HCEC 1CT (cell line): Measurements from ENCODE around the gene DCANP1.

Source experiments
- DNase-seq: peaks from one replicate; pipeline ENCODE4 v3.0.0-alpha.2; 2017

The DCANP1 gene

DNA sequence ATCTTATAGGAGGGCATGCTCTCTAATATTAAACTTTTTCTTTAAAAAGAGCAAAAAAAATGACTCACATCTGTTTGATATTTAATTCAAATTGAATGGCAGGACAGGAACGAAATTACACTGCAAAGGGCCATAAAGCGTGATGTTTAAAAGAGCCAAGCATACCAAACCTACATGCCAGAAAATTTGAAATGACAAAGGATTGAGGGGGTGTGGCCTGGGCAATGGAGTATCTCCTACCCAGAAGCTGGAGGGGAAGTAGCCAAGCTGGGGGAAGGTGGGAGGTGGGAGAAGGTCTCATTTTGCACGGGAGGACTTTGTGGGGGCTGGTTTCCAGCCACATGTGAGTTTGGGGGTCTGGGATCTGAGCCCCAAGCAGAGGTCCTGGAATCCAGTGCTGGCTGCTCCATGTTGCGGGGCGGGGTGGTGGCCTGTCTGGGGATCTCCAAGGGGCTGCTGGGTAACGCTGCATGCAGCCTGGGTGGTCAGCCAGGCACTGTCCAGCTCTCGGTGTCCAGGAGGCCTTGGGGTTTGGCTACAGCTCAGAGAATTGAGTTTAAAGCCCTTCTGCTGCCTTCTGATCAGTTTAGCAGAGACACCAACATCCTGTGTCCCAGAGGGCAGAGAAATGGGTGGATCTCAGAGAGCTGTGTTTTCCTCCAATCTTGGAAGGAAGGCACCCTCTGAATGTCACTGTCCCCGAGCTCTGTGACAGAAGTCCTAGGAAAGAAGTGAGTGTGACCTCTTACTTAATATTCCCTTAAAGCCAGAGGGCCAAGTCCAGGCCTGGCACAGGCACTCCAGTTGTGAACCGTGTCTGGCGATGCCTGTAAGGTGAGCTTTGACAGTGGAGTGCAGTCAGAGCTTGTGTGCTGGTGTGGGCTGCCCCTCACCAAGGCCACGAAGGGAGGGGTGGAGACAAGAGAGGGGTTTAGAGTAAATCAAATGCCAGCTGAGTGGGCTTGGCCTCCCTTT, 7.6 kb downstream of the DCANP1 start:
- no peak for DNase-seq

DNA sequence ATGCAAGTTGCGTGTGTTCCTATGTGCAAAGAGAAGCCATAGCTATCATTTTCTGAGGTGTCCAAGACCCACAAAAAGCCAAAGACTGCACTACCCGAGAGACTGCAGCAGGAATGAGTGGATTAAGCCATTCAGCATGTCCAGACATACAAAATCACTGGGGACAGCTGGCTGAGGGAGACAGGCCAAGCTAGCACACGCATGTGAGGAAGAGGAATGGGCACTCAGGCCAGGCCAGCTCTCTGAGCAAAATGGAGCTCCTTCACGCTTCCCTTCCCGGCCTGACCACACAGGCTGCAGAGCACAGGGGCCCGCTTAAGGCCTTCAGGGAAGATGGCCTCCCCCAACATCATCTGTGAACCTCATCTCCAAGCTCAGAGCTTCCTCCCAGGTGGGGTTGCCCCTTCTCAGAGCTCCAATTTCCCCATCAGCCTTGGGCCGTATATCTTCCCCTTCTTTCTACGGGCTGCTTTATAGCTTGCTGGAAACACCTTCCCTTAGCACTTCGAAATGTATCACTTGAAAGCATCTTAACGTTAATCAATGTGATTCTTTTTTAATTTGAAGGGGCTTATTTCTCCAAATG, 8.4 kb downstream of the DCANP1 start:
- DNase-seq = no peak

DNA sequence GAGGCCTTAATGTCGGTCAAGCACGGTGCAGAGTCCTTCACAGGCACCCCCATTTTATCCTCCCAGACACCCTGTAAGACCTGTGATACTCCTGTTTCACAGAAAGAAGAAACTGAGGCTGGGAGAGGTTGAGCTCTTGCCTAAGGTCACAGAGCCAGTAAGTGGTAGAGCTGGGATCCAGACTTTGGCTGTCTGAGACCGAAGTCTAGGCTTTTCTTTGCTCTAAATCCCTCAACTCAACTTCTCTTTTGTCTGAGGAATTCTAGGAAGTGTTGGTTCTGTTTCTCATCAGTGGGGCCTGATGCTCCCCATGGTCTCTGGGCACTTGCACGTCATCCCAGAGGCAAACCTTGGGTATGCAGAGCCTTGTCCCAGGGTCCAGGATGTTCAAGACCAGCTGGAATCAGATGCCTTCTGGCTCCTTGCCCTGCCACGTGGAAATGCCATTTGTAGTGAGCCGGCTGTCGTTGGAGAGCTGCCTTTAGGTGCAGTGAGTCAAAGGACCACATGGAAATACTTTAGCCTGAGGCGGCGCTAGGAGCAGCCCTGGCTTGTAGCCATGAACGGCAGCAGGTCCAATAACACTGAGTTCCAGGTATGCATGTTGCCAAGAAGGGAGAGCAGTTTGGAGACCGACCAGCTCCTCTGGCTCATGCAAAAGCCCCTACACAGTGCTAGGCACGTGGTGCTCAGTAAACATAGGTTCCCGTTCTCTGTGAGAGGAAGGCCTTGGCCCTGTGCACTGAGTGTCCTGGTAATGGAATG, 9.2 kb downstream of the DCANP1 start:
- DNase-seq = peak; percentile 77

DNA sequence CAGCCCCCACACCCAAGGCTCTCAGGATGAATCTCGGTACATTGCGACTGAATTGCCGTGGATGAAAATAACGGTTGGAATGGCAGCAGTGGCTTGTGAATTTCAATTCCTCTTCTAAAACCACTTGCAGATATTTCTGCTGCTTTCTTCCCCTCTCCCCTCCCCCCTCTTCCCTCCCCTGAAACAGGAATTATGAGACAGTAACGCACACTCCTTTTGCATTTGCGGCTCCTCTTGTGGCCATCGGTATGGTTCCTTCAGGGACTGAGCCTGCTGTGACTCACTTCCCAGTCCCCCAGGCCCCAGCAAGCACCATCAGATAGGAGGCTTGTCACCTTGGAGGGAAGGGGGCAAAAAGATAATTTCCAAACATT, 9.7 kb downstream of the DCANP1 start:
- DNase-seq = no peak

DNA sequence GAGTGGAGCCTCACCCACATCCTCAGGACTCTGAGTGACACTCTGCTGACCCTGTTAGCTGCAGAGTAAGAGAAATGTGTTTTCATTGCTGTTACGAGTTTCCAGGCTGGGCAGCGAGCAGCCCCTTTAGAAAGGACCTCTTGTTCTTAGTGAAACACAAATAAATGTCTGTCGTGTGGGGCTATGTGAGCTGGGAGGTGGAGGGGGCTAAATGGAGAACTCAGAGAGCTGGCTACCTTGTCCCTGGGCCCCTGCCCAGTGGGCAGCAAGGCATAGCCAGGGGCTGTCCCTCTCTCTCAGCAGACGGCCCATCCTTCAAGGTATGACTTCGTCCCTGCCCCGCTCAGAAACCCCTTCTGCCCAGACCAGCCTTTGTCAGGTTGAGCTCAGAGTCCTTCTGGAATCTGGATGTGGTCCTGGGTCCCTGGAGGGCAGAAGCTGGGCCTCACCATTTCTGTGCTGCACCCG, 10.2 kb downstream of the DCANP1 start:
- no peak for DNase-seq

DNA sequence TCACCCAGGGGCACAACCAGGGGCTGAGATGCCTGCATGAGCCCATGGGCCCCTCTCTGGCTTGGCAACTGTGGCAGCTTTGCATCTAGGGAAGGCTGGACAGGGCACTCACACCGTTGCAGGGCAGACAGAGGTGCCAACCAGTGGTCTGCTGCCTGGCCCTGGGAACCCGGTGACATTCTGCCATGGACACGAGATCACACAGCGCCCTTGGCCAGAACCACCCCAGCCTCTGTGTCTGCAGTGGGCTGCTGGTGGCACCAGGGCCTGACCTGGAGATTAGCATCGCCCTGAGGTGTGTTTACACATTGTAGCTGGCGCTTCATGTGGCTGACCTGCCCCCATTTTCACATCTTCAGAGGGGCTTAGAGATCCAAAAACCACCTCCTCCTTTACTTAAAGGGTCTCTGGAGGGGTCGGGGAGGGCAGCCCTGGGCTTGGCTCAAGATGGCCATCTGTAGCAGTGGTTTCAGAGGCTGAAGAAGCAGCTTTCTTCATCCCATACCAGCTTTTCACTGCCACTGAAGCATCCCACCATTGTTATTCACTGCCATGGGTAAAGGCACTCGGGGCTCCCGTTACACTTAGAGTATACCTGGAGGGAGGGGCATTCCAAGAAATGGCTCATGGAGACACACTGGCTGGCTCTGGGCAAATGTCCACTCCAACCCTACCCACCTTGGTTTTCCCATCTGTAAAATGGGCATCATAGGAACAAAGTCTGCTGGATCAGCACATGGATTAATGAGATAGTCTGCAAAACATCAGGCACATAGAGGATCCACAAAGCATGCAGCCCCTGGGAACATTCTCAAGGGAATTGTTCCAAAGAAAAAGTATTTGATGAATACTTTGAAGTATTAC, 11.4 kb downstream of the DCANP1 start:
- DNase-seq = no peak

DNA sequence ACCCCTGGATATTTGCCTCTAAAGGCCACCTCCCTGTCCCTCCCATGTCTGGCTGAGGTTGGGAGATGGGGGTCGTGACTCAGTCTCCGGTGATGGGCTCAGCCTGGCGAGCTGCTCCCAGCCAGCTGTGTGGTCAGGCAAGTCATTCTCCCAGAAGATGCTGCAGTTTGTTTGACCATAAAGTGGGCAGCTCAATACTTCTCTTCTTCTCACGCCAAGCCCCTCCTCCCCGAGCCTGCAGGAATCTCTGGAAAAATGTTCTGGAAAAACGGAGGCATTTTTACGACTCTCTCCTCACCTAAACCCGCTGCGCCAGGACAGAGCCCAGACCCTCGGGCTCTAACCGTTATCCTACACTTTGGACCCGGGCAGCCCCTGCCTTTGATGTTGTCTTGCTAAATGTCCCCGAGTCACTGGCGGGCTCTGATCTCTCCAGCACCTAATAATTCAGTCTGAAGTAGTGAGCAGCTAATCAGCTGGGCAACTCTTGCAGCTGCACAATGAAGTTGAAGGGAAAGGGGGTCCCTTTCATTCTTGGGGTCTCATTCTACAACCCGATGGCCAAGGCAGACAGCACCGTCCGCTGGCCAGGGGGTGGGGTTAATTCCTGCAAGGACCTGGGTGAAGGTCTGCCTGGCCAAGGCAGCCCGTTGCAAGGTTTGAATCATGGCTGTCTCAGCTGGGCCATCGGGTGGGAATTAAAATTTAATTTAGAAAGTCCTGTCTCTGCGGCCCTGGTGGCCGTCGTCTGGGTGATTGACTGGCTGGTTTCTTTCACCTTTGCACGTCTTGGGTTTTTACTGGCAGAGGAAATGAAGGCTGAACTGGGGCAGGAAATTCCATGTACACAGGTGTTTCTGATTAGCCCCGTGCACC, 12.3 kb downstream of the DCANP1 start:
- no peak for DNase-seq

DNA sequence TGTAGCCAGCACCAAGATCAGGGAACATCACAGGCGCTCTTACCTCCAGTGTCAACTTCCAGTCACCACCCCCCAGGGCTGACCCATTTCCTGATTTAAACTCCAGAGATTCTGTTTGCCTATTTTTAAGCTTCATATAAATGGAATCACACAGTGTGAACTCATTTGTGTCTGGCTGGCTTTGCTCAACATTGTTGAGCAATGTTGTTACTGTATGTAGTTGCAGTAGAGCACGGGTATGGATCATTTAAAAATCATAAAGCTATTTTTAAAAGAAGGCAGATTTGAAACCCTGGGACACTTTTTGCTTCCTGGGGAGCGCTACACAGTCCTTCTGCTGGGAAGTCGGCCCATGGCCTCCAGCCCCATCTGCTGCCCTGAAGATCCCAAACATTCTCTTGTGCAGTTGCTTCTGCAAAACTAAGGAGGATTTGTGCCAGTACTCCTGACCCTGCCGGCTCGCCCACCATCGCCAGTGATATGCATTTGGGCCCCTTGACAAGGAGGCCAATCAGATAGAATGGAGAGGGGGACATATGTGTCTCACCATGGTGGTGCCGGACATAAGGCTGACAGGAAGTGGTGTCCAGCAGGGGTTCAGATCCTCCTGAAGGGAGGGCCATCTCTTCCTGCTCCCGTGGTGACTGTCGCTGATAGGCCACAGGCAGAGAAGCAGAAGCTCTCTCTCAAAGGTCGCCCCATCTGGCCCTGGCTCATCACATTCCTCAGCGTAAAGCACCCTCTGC, 13.3 kb downstream of the DCANP1 start:
- peak; percentile 22 for DNase-seq

DNA sequence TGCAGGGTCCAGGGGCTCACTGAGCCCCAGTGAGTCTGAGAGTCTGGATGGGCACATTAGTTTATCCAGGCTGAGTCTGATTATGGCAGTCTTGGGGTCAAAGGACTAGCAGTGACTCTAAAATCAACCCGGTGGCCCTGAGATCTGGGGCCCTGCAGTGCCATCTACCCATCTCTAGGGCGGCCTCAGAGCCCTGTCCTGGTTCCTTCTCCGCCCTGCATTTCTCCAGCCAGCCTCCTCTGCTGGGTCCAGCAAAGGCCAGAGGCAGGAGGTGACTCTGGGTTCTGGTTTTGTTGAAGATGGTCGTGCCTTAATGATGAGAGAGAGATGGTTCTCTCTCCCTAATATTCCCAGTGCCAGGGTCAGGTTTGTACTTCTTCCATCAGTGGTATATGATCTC, 15.0 kb downstream of the DCANP1 start:
- no peak for DNase-seq

DNA sequence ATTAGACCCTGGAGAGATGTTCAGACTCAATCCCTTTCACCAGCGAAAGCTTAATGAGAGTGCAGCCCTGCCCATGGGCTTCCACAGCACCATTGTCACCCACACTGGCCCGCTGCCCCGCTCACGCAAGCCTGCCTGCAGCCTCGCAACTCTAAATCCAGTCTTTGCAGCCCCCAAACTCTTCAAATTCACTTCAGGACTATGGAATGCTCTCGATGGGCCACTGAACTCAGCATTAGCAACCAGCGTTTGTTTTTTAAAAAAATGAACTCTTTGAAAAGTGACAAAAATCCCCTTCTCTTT, 17.1 kb downstream of the DCANP1 start:
- DNase-seq = no peak

DNA sequence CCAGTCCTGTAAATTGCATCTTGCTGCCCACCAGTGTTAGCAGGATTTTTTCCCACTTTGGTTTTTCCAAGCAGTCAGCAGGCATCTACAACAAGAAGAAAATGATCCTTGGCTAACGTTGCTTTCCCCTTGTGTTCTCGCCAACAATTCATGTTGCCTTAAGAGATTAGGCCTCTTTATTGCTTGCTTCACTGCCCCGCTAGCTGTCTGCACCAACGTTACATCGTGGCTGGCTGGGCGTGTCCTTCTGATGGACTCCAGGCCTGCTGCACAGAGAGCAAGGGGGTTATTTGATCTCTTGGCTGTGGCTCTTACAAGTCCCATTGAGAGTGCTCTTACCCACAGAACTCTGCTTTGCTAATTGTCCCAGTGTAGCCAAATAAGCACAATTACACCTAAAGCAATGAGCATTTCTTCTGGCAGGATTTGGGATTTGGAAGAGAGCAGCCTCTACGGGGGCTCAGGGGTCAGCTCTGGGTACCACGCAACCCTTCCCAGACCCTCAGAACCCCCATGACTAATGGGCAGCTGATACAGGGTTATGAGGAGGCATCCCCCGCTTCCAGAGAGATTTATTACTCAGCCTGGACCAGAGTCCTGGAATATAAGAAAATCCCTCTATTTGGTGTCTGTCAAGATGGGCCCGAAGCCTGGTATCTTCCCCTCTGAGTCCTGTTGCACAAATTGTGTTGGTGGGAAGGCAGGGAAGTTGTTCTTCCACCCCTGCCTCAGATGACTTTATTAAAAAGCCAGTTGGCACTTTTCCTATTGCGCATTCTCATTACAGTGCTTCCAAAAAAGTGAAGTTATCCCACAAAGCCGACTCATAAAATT, 17.6 kb downstream of the DCANP1 start:
- DNase-seq = no peak

DNA sequence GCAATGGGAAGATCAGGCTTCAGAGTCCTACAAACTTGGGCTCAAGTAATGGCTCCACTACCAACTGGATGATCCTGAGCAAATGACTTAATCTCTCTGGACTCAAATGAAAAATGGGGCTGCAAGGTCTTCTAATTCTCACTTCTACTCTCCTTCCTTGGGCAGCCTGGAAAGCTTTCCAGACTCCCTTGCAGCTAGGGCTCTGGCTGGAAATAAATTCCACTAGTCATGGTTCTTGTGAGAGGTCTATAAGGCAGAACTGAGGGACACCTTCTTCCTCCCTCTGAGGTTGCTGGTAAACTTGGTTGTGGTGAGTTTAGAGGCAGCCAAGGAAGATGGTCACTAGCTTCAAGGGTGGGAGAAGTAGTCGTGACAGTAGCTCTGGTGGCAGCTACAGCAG, 18.6 kb downstream of the DCANP1 start:
- DNase-seq = no peak

DNA sequence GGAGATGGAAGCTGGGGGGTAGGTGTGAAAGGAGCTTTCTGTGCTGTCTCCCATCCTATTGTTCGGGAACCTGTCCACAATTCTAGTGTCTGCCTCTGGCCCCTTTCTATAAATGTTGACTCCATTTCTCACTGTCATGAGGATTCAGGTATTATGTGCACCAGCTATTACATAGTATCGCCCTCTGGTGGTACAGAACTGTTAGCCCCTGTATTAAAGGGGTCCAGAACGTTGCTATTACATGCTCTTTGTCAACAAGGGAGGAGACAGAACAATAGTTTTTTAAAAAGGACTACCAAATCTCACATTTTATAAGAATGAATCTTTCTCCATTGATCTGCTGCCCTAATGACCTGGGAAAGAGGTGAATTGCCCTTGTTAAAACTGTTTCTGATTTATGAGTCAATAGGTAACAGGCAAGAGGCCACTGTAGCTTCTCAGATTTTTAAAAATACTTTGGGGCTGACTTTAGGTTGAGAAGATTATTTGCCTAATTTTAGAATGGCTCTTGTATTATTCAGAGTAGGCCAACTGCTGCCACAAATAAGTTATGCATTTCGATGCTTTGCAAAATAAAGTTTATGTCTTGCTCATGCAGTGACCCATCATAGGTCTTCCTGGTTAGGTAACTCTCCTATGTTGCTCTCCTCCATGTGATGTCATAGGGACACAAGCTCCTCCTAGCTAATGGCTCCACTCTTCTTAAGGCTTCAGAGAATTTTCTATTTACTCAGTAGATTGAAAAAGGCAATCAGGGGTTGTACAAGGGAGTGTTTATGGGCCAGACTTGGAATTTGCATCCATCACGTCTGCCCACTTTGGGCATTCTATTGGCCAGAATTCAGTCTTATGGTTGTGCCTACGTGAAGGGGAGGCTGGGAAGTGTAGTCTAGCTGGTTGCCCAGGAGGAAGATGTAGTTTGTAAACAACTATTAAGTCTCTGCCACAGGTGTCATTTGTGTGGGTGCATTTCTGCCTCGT, 20.8 kb downstream of the DCANP1 start:
- peak; percentile 54 for DNase-seq

DNA sequence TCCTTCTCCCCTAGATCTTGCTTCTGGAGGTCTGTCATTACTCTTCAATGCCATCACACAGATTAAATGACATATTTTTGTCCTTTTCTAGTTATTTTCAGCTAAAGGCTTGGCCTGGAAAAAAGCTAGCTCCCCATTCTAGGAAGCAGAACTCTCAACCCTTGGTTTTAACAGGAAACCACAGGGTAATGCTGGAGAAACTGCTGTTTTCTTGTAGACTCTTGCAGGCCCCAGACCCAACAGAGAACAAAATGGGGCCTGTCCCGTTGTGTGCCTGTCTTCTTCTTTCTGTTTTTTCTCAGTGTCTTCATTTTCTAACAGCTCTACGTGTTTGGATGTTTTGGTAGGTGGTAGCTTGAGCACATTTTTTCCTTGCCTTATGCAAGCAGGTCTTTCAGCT, 21.5 kb downstream of the DCANP1 start:
- DNase-seq = no peak

DNA sequence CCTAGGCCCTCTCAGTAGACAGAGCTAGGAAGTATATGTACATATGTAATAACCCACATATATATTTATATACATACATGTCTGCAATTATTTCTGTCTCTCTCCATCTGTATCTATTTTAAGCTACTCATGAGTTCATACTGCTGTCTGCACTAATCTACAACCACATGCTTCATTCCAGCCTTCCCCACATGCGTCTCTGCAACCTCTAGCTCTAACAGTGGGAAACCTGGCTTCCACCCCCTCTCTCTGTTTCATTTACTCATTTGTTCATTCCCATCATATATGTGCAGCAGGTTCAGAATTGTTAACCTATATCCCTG, 23.3 kb downstream of the DCANP1 start:
- no peak for DNase-seq

DNA sequence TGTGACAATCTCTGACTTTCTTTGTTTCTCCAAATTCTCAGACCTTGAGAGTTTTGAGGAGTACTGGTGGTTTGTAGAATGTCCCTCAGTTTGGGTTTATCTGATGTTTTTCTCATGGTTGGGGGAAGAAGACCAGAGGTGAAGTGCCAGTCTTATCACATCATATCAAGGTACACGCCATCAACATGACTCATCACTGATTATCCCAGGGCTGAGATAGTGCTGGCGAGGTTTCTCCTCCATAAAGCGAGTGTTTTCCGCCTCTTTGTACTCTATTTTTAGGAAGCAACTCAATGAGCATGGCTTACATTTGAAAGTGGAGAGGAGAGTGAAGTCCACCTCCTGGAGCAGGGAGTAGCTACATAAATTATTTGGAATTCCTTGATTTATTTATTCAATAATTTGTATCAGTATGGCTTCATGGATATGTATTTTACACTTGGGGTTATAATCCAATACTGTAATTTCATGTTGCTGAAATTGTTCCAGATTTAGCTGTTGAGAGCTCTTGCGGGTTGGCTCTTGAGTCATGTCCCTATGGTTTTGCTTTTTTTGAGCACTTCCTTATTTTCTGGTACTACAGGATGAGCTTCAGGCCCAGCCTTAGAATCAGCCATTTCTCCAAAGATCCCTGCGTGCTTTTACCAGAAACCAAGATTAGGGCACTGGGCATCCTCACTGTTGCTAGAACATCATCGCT, 23.9 kb downstream of the DCANP1 start:
- DNase-seq = no peak

DNA sequence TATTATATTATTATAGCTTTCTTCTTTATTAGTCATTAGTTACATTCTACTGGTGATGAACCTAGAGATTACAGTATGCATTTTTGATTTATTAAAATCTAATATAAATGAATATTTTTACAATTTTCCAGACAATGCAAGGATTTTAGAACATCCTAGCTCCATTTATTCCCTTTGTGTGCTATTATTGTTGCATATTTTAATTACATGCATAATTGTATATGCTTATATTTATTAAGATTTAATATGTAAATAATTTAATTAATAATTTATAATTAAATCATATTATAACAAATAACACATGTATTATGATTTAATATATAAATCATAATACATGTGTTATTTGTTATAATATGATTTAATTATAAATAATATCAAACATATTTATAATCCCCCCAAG, 24.7 kb downstream of the DCANP1 start:
- no peak for DNase-seq

DNA sequence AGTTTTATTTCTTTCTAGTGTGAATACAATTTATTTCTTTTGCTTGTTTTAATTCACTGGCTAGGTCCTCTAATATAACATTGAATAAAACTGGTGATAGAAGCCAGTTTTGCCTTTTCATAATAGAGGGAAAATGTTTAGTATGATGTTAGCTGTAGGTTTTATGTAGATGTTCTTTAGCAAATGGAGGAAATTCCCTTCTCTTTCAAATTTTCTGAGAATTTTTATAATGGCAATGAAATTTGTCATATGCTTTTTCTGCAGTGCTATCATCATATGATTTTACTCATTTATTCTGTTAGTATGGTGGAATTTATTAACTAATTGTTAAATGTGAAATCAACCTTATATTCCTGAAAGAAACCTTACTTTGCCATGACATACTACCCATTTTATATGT, 30.1 kb downstream of the DCANP1 start:
- DNase-seq = no peak
